CD4-positive, alpha-beta T cell (primary cell): ENCODE results near the gene ALDH16A1. TPM values are rescaled to one million over a fixed set of nuclear protein-coding genes. Genes with fewer than 3 reads are reported as not detected.

Source experiments
- ATAC-seq: fragments of 200-7000 bp; cut with Tn5 transposase; one replicate; pipeline ENCODE4 v1.10.0; 2022; ENCODE audit warnings: mild to moderate bottlenecking; ENCODE audit not compliant: poor library complexity
- CTCF ChIA-PET: fragments of 350-600 bp; sonication (Branson Sonifier 250); formaldehyde crosslinking; loops from one replicate; lab custom pipeline; 2021; ENCODE audit warnings: antibody characterized with exemption, inconsistent platforms; lab: Charles Lee
- POLR2A ChIA-PET: fragments of 350-600 bp; sonication (Branson Sonifier 250); formaldehyde crosslinking; loops from one replicate; lab custom pipeline; 2021; ENCODE audit warnings: antibody characterized with exemption, inconsistent platforms; lab: Charles Lee
- DNase-seq, 14 experiments: peaks; one replicate each; pipeline ENCODE4 v3.0.0-alpha.2; 2013 to 2020; ENCODE audit warnings: mixed read lengths in 2 of 14
- H3K27ac ChIP-seq, 2 donors: one replicate each; pipeline versions ENCODE4 v1.5.1 to v1.7.0; 2013; ENCODE audit warnings: low read length in 2 of 2, low read depth in 1 of 2, mild to moderate bottlenecking in 1 of 2
- H3K27me3 ChIP-seq, 2 experiments: 1 replicate in 1 of 2; 2 replicates in 1 of 2; pipeline versions ENCODE4 v1.6.1 to v1.7.0; 2013; ENCODE audit warnings: low read length in 2 of 2, control low read depth in 1 of 2, mild to moderate bottlenecking in 1 of 2, moderate library complexity in 1 of 2; ENCODE audit not compliant: insufficient read depth in 2 of 2, control insufficient read depth in 1 of 2
- H3K36me3 ChIP-seq: one replicate; pipeline ENCODE4 v1.6.1; 2013; ENCODE audit warnings: low read length, control low read depth; ENCODE audit not compliant: insufficient read depth
- H3K4me1 ChIP-seq: one replicate; pipeline ENCODE4 v1.6.1; 2013; ENCODE audit warnings: low read length, control low read depth; ENCODE audit not compliant: insufficient read depth
- H3K4me3 ChIP-seq: one replicate; pipeline ENCODE4 v1.5.1; 2013; ENCODE audit warnings: mild to moderate bottlenecking, low read length, moderate library complexity
- H3K9me3 ChIP-seq, 2 experiments: 1 replicate in 1 of 2; 2 replicates in 1 of 2; pipeline versions ENCODE4 v1.6.1 to v1.7.0; 2013; ENCODE audit warnings: low read length in 2 of 2, mild to moderate bottlenecking in 2 of 2, control low read depth in 1 of 2, moderate library complexity in 1 of 2; ENCODE audit not compliant: control insufficient read depth in 1 of 2, insufficient read depth in 1 of 2
- H3K27ac Mint-ChIP-seq: one replicate; pipeline ENCODE4 v1.8.0; 2020; ENCODE audit warnings: mixed read lengths
- H3K27me3 Mint-ChIP-seq: one replicate; pipeline ENCODE4 v1.8.0; 2021; ENCODE audit warnings: mixed read lengths
- H3K36me3 Mint-ChIP-seq: one replicate; pipeline ENCODE4 v1.8.0; 2021; ENCODE audit warnings: low read depth, mixed read lengths
- H3K4me1 Mint-ChIP-seq: one replicate; pipeline ENCODE4 v1.8.0; 2021; ENCODE audit warnings: low read depth, mixed read lengths
- H3K4me3 Mint-ChIP-seq: one replicate; pipeline ENCODE4 v1.8.0; 2020; ENCODE audit warnings: mild to moderate bottlenecking, mixed read lengths
- H3K9me3 Mint-ChIP-seq: one replicate; pipeline ENCODE4 v1.8.0; 2020; ENCODE audit warnings: mixed read lengths
- CTCF ChIP-seq: fragments of 200-600 bp; IDR thresholded peaks from one replicate; pipeline ENCODE4 v1.8.0; 2022; ENCODE audit warnings: antibody characterized with exemption, mild to moderate bottlenecking
- intact Hi-C, 2 experiments: fragments of 100-400 bp; cut with DNase I in 1 of 2; cut with micrococcal nuclease in 1 of 2; formaldehyde crosslinking; loops; one replicate each; pipeline versions ENCODE4 v1.15.1 to v1.9.0; 2023 to 2025; cut with DNase I, micrococcal nuclease
- total RNA-seq, 174 experiments: library from RNA in 2 of 174; stranded (reverse) in 2 of 174; gene quantifications; one replicate each; pipeline ENCODE4 v1.2.3 and lab custom pipeline; 2021 to 2026

Gene ALDH16A1
- total RNA-seq, 2 experiments from 2014 or later, result 25.1 to 25.8 TPM

- no peak overlapping the region for H3K27ac Mint-ChIP-seq
- Histone ChIP-seq H3K9me3 (peaks cover 0 to 51% of the 10 kb centered on the region in 2 experiments), H3K4me3 (no peak overlapping the region), H3K4me1 (peaks cover 43% of the 10 kb centered on the region), H3K27ac (no peak overlapping the region), H3K36me3 (no peaks in the 10 kb centered on the region), H3K27me3 (peaks cover 93 to 96% of the 10 kb centered on the region in 2 experiments)
- POLR2A ChIA-PET, result interaction anchor here (1.5 kb wide), 1 partner anchor 9 kb away, joined by 6 read pairs; no protein-coding TSS in a partner anchor
- TF ChIP-seq CTCF, result no peak
- H3K27me3 Mint-ChIP-seq, result peaks cover 99% of the 10 kb centered on the region
- CTCF ChIA-PET, result interaction anchor here (1.8 kb wide), 1 partner anchor 13 kb away, joined by 6 read pairs; no protein-coding TSS in a partner anchor
- intact Hi-C loops, result no loop called here
- ATAC-seq, result no peak
- no peaks in the 10 kb centered on the region for H3K9me3 Mint-ChIP-seq
- no peak overlapping the region for H3K4me3 Mint-ChIP-seq
- peak in 1 of 14 experiments; percentile 37 for DNase-seq
- peaks cover 37% of the 10 kb centered on the region for H3K4me1 Mint-ChIP-seq
- no peaks in the 10 kb centered on the region for H3K36me3 Mint-ChIP-seq
These were observed 18.0 kb upstream of the ALDH16A1 start for GRCh38 chr19:49434907-49435583.

GRCh38 chr19:49435670-49436069 is 17.4 kb upstream of the ALDH16A1 start:
- H3K27ac Mint-ChIP-seq, result no peak overlapping the region
- no peak for TF ChIP-seq CTCF
- ATAC-seq, result no peak
- intact Hi-C loops, result no loop called here
- no peaks in the 10 kb centered on the region for H3K9me3 Mint-ChIP-seq
- no peak overlapping the region for H3K4me3 Mint-ChIP-seq
- H3K36me3 Mint-ChIP-seq, result no peaks in the 10 kb centered on the region
- Histone ChIP-seq H3K4me3 (no peak overlapping the region), H3K27ac (no peak overlapping the region), H3K36me3 (no peaks in the 10 kb centered on the region), H3K27me3 (peaks cover 95 to 96% of the 10 kb centered on the region in 2 experiments), H3K4me1 (peaks cover 43% of the 10 kb centered on the region), H3K9me3 (peaks cover 0 to 49% of the 10 kb centered on the region in 2 experiments)
- ChIA-PET CTCF (interaction anchor here (1.8 kb wide), 1 partner anchor 13 kb away, joined by 6 read pairs; no protein-coding TSS in a partner anchor), POLR2A (interaction anchor here (1.5 kb wide), 1 partner anchor 10 kb away, joined by 6 read pairs; no protein-coding TSS in a partner anchor)
- peaks cover 99% of the 10 kb centered on the region for H3K27me3 Mint-ChIP-seq
- DNase-seq, result no peak
- peaks cover 37% of the 10 kb centered on the region for H3K4me1 Mint-ChIP-seq

GRCh38 chr19:49436381-49437017 is 16.5 kb upstream of the ALDH16A1 start:
- peak; percentile 45 for ATAC-seq
- H3K4me3 Mint-ChIP-seq, result no peak overlapping the region

More at GRCh38 chr19:49436381-49437017, 16.5 kb upstream of the ALDH16A1 start:
- Histone ChIP-seq H3K4me1 (peaks cover 41% of the 10 kb centered on the region), H3K27me3 (peaks cover 92 to 94% of the 10 kb centered on the region in 2 experiments), H3K36me3 (no peaks in the 10 kb centered on the region), H3K9me3 (peaks cover 0 to 41% of the 10 kb centered on the region in 2 experiments), H3K27ac (no peak overlapping the region), H3K4me3 (no peak overlapping the region)
- ChIA-PET CTCF (interaction anchor here (0.5 to 1.8 kb wide), 3 partner anchors 14 to 307 kb away, joined by 3 to 6 read pairs (median 4); no protein-coding TSS in a partner anchor), POLR2A (interaction anchor here (1.5 kb wide), 1 partner anchor 10 kb away, joined by 6 read pairs; no protein-coding TSS in a partner anchor)
- no peak for TF ChIP-seq CTCF
- H3K27ac Mint-ChIP-seq, result no peak overlapping the region
- H3K4me1 Mint-ChIP-seq, result peaks cover 39% of the 10 kb centered on the region
- intact Hi-C loops, result no loop called here
- H3K27me3 Mint-ChIP-seq, result peaks cover 96% of the 10 kb centered on the region
- peak in 10 of 14 experiments; percentile 25 to 81 (median 50) for DNase-seq
- H3K36me3 Mint-ChIP-seq, result no peaks in the 10 kb centered on the region
- H3K9me3 Mint-ChIP-seq, result no peaks in the 10 kb centered on the region
